HepG2 (cell line): Measurements from ENCODE around the gene IL6R.

Source experiments
- CHD2 ChIP-seq: IDR thresholded peaks from 2 replicates; pipeline ENCODE4 v1.6.1; 2011; ENCODE audit warnings: low read depth, low read length, improper control_type of control experiment
- KAT8 ChIP-seq: IDR thresholded peaks from 2 replicates; pipeline ENCODE4 v1.6.1; 2016; ENCODE audit warnings: missing genetic modification reagents, missing compliant biosample characterization
- PHF21A ChIP-seq: sonication (generic); formaldehyde crosslinking; IDR thresholded peaks from 2 replicates; pipeline ENCODE4 v1.5.0; 2020; ENCODE audit warnings: mild to moderate bottlenecking, missing genetic modification reagents
- SMARCC2 ChIP-seq: fragments of 450-650 bp; IDR thresholded peaks from 2 replicates; pipeline ENCODE4 v1.6.1; 2017; ENCODE audit warnings: antibody characterized with exemption, mild to moderate bottlenecking
- ZNF235 ChIP-seq: sonication (generic); formaldehyde crosslinking; IDR thresholded peaks from 2 replicates; pipeline ENCODE4 v1.8.1; 2023; ENCODE audit warnings: mild to moderate bottlenecking, missing genetic modification reagents, borderline replicate concordance
- ZNF282 ChIP-seq: fragments of 450-650 bp; IDR thresholded peaks from 2 replicates; pipeline ENCODE4 v1.6.1; 2018; ENCODE audit not compliant: partially characterized antibody
- ZNF460 ChIP-seq: sonication (generic); formaldehyde crosslinking; IDR thresholded peaks from 2 replicates; pipeline ENCODE4 v1.5.1; 2020; ENCODE audit warnings: missing genetic modification reagents, mild to moderate bottlenecking, borderline replicate concordance
- ZNF530 ChIP-seq: sonication (generic); formaldehyde crosslinking; IDR thresholded peaks from 2 replicates; pipeline ENCODE4 v1.5.0; 2020; ENCODE audit warnings: low read depth, mild to moderate bottlenecking, missing genetic modification reagents
- TF ChIP-seq, protein P1 (sequence below): sonication (generic); formaldehyde crosslinking; conservative IDR thresholded peaks from 2 replicates; pipeline ENCODE4 v1.5.0; 2020; ENCODE audit warnings: missing genetic modification reagents
- TF ChIP-seq, protein P2 (sequence below): fragments of 450-650 bp; IDR thresholded peaks from 2 replicates; pipeline ENCODE4 v1.6.1; 2017
- TF ChIP-seq, protein P3 (sequence below): sonication (generic); formaldehyde crosslinking; IDR thresholded peaks from 2 replicates; pipeline ENCODE4 v1.5.0; 2020; ENCODE audit warnings: mild to moderate bottlenecking, missing genetic modification reagents, moderate library complexity

DNA sequence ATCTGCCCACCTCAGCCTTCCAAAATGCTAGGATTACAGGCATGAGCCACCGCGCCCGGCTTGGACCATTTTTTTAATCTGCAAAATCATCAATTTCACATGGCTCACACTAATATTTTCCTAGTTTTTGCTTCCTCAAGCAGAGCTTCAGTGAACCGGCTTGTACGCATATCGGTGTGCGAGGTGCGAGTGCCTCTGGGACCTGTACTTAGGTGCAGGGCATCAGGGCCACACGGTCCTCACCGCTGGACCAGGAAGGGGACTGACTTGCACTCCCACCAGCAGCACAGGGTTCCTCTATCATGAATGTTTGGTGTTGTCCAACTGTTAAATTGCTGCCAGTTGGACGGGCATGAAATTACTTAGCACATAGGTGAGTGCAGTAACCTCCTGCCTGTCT is 112.5 kb downstream of the IL6R start:
- TF ChIP-seq ZNF235 (no peak), ZNF282 (no peak), CHD2 (no peak), PHF21A (CRISPR knock-in tag) (no peak), ZNF530 (CRISPR knock-in tag) (no peak), ZNF460 (CRISPR knock-in tag) (no peak), KAT8 (CRISPR knock-in tag) (no peak), SMARCC2 (no peak)
- TF ChIP-seq, protein P1, sequence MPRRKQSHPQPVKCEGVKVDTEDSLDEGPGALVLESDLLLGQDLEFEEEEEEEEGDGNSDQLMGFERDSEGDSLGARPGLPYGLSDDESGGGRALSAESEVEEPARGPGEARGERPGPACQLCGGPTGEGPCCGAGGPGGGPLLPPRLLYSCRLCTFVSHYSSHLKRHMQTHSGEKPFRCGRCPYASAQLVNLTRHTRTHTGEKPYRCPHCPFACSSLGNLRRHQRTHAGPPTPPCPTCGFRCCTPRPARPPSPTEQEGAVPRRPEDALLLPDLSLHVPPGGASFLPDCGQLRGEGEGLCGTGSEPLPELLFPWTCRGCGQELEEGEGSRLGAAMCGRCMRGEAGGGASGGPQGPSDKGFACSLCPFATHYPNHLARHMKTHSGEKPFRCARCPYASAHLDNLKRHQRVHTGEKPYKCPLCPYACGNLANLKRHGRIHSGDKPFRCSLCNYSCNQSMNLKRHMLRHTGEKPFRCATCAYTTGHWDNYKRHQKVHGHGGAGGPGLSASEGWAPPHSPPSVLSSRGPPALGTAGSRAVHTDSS (CRISPR knock-in tag): no peak
- TF ChIP-seq, protein P2, sequence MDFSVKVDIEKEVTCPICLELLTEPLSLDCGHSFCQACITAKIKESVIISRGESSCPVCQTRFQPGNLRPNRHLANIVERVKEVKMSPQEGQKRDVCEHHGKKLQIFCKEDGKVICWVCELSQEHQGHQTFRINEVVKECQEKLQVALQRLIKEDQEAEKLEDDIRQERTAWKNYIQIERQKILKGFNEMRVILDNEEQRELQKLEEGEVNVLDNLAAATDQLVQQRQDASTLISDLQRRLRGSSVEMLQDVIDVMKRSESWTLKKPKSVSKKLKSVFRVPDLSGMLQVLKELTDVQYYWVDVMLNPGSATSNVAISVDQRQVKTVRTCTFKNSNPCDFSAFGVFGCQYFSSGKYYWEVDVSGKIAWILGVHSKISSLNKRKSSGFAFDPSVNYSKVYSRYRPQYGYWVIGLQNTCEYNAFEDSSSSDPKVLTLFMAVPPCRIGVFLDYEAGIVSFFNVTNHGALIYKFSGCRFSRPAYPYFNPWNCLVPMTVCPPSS: no peak
- TF ChIP-seq, protein P3, sequence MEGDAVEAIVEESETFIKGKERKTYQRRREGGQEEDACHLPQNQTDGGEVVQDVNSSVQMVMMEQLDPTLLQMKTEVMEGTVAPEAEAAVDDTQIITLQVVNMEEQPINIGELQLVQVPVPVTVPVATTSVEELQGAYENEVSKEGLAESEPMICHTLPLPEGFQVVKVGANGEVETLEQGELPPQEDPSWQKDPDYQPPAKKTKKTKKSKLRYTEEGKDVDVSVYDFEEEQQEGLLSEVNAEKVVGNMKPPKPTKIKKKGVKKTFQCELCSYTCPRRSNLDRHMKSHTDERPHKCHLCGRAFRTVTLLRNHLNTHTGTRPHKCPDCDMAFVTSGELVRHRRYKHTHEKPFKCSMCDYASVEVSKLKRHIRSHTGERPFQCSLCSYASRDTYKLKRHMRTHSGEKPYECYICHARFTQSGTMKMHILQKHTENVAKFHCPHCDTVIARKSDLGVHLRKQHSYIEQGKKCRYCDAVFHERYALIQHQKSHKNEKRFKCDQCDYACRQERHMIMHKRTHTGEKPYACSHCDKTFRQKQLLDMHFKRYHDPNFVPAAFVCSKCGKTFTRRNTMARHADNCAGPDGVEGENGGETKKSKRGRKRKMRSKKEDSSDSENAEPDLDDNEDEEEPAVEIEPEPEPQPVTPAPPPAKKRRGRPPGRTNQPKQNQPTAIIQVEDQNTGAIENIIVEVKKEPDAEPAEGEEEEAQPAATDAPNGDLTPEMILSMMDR: no peak
